GM12873 (cell line): ENCODE results near the gene SCYGR5.

ENCODE experiments used
- CTCF ChIP-seq: IDR thresholded peaks from 2 replicates; pipeline ENCODE4 v1.5.1; 2012; ENCODE audit warnings: low read depth, mild to moderate bottlenecking, moderate library complexity, low read length, control low read depth; ENCODE audit not compliant: insufficient read depth; ENCODE audit errors: missing control alignments

The SCYGR5 gene

GRCh38 chr2:227707390-227707789, 40.8 kb downstream of the SCYGR5 start:
- TF ChIP-seq CTCF = no peak

GRCh38 chr2:227710986-227711385, 44.4 kb downstream of the SCYGR5 start:
- no peak for TF ChIP-seq CTCF

- no peak for TF ChIP-seq CTCF
Observed at GRCh38 chr2:227713291-227713690, 46.7 kb downstream of the SCYGR5 start.

GRCh38 chr2:227716501-227716900, 49.9 kb downstream of the SCYGR5 start:
- no peak for TF ChIP-seq CTCF
